GM21786 (cell line): ENCODE data around the gene TRNAU1AP.
"Not testable (repeated sequence)": the region's sequence is repeated elsewhere in the genome, so short reads cannot be mapped to it uniquely, and the experiment has no call there.

ENCODE experiments used
- ATAC-seq: cut with Tn5 transposase; IDR thresholded peaks from one replicate; pipeline ENCODE4 v1.9.1; 2021; ENCODE audit not compliant: unreplicated experiment

The TRNAU1AP gene

GRCh38 chr1:28521502-28522164 lies 31.3 kb upstream of the TRNAU1AP start:
- ATAC-seq: no peak

- ATAC-seq: not testable (repeated sequence)
These were observed 30.3 kb upstream of the TRNAU1AP start for GRCh38 chr1:28522537-28522936.

- not testable (repeated sequence) for ATAC-seq
These were observed 27.8 kb upstream of the TRNAU1AP start for GRCh38 chr1:28525002-28525642.

- ATAC-seq: no peak
These were observed 26.0 kb upstream of the TRNAU1AP start for GRCh38 chr1:28526886-28527285.

GRCh38 chr1:28530456-28530855 lies 22.4 kb upstream of the TRNAU1AP start:
- ATAC-seq: no peak

GRCh38 chr1:28534671-28535070 lies 18.2 kb upstream of the TRNAU1AP start:
- no peak for ATAC-seq

- no peak for ATAC-seq
These were observed 17.7 kb upstream of the TRNAU1AP start for GRCh38 chr1:28535180-28535579.

- ATAC-seq: no peak
These were observed 15.3 kb upstream of the TRNAU1AP start for GRCh38 chr1:28537457-28538199.

- ATAC-seq: no peak
These were observed 14.6 kb upstream of the TRNAU1AP start for GRCh38 chr1:28538286-28538685.

GRCh38 chr1:28540651-28541050 lies 12.2 kb upstream of the TRNAU1AP start:
- no peak for ATAC-seq

GRCh38 chr1:28541414-28542015 lies 11.4 kb upstream of the TRNAU1AP start:
- not testable (repeated sequence) for ATAC-seq

GRCh38 chr1:28545246-28545628 lies 7.6 kb upstream of the TRNAU1AP start:
- no peak for ATAC-seq

GRCh38 chr1:28548318-28548717 lies 4.6 kb upstream of the TRNAU1AP start:
- ATAC-seq: no peak

GRCh38 chr1:28551381-28551780 lies 1.5 kb upstream of the TRNAU1AP start:
- ATAC-seq: no peak

GRCh38 chr1:28560886-28561285 lies 8.0 kb downstream of the TRNAU1AP start:
- no peak for ATAC-seq

- no peak for ATAC-seq
These were observed 11.4 kb downstream of the TRNAU1AP start for GRCh38 chr1:28564310-28564709.

- no peak for ATAC-seq
These were observed 12.2 kb downstream of the TRNAU1AP start for GRCh38 chr1:28565040-28565439.

GRCh38 chr1:28565726-28566125 lies 12.8 kb downstream of the TRNAU1AP start:
- no peak for ATAC-seq

- no peak for ATAC-seq
These were observed 14.0 kb downstream of the TRNAU1AP start for GRCh38 chr1:28566931-28567330.

- ATAC-seq: no peak
These were observed 19.0 kb downstream of the TRNAU1AP start for GRCh38 chr1:28571911-28572310.

- ATAC-seq: not testable (repeated sequence)
These were observed 20.0 kb downstream of the TRNAU1AP start for GRCh38 chr1:28572891-28573290.

GRCh38 chr1:28573564-28573963 lies 20.7 kb downstream of the TRNAU1AP start:
- no peak for ATAC-seq
